Cardiac septum (tissue), 1 donor: ENCODE measurements around the gene RERE. TPM values are rescaled to one million over a fixed set of nuclear protein-coding genes. Genes with fewer than 3 reads are reported as not detected.
"Not testable (repeated sequence)": the region's sequence is repeated elsewhere in the genome, so short reads cannot be mapped to it uniquely, and the experiment has no call there.

Experiments
- DNase-seq: peaks from one replicate; pipeline ENCODE4 v3.0.0-alpha.2; 2020; ENCODE audit warnings: low spot score
- intact Hi-C: fragments of 100-400 bp; cut with DNase I; formaldehyde crosslinking; loops from one replicate; pipeline ENCODE4 v1.14.0; 2022
- total RNA-seq: library from RNA; stranded (reverse); fragmentation: NEBNext Ultra II Directional; extraction: Animal tissue kit (Norgen Biotek cat#: 25700); gene quantifications from one replicate; pipeline ENCODE4 v1.2.1, GENCODE V29; 2021
- donor health status: DM: no; HTN: no; CAD: no.

The RERE gene
- total RNA-seq, 1 donor from 2014 or later, result 102 TPM

GRCh38 chr1:8604041-8604945 lies 213.1 kb downstream of the RERE start:
- no peak for DNase-seq
- intact Hi-C loops, result no loop called here

- no peak for DNase-seq
- intact Hi-C loops, result no loop called here
Measured at GRCh38 chr1:8603220-8603616, 214.2 kb downstream of the RERE start.

GRCh38 chr1:8602471-8603219 lies 214.8 kb downstream of the RERE start:
- no peak for DNase-seq
- intact Hi-C loops, result no loop called here

- intact Hi-C loops, result no loop called here
- no peak for DNase-seq
Measured at GRCh38 chr1:8600336-8600735, 217.1 kb downstream of the RERE start.

GRCh38 chr1:8599646-8600212 lies 217.7 kb downstream of the RERE start:
- DNase-seq, result no peak
- intact Hi-C loops, result no loop called here

- no peak for DNase-seq
- intact Hi-C loops, result no loop called here
Measured at GRCh38 chr1:8598783-8599182, 218.7 kb downstream of the RERE start.

GRCh38 chr1:8598060-8598724 lies 219.2 kb downstream of the RERE start:
- no peak for DNase-seq
- intact Hi-C loops, result no loop called here

- no peak for DNase-seq
- intact Hi-C loops, result no loop called here
Measured at GRCh38 chr1:8597455-8597854, 220.0 kb downstream of the RERE start.

GRCh38 chr1:8595941-8596340 lies 221.5 kb downstream of the RERE start:
- intact Hi-C loops, result no loop called here
- no peak for DNase-seq

- intact Hi-C loops, result no loop called here
- no peak for DNase-seq
Measured at GRCh38 chr1:8595332-8595731, 222.1 kb downstream of the RERE start.

- DNase-seq, intact Hi-C loops: not testable (repeated sequence)
Measured at GRCh38 chr1:8593292-8593691, 224.1 kb downstream of the RERE start.

- intact Hi-C loops, result no loop called here
- no peak for DNase-seq
Measured at GRCh38 chr1:8591569-8591968, 225.9 kb downstream of the RERE start.

- DNase-seq, result no peak
- intact Hi-C loops, result no loop called here
Measured at GRCh38 chr1:8590721-8591351, 226.6 kb downstream of the RERE start.

GRCh38 chr1:8589571-8589970 lies 227.9 kb downstream of the RERE start:
- DNase-seq, result no peak
- intact Hi-C loops, result no loop called here

GRCh38 chr1:8587784-8588183 lies 229.7 kb downstream of the RERE start:
- intact Hi-C loops, result no loop called here
- no peak for DNase-seq

GRCh38 chr1:8586438-8586837 lies 231.0 kb downstream of the RERE start:
- intact Hi-C loops, result no loop called here
- no peak for DNase-seq

- intact Hi-C loops, result no loop called here
- no peak for DNase-seq
Measured at GRCh38 chr1:8584316-8584715, 233.1 kb downstream of the RERE start.

GRCh38 chr1:8583031-8583430 lies 234.4 kb downstream of the RERE start:
- intact Hi-C loops, result no loop called here
- no peak for DNase-seq

- intact Hi-C loops, result no loop called here
- DNase-seq, result no peak
Measured at GRCh38 chr1:8580566-8580965, 236.9 kb downstream of the RERE start.

GRCh38 chr1:8578936-8579335 lies 238.5 kb downstream of the RERE start:
- DNase-seq, result no peak

More at GRCh38 chr1:8578936-8579335, 238.5 kb downstream of the RERE start:
- intact Hi-C loops, result no loop called here
